HEK293T (cell line): Measurements from ENCODE around the gene MGST3.

Experiments
- CTCF ChIA-PET: fragments of 350-600 bp; formaldehyde crosslinking; extraction: SDS; loops from one replicate; lab custom pipeline; 2021; ENCODE audit warnings: antibody characterized with exemption, inconsistent platforms; lab: Yijun Ruan, JAX
- POLR2A ChIA-PET: fragments of 350-600 bp; formaldehyde crosslinking; extraction: SDS; loops from one replicate; lab custom pipeline; 2020; ENCODE audit warnings: antibody characterized with exemption, inconsistent platforms; lab: Yijun Ruan, JAX
- DNase-seq: peaks from one replicate; pipeline ENCODE4 v3.0.0; 2012; ENCODE audit warnings: mixed read lengths; ENCODE audit errors: extremely low spot score
- ARNT ChIP-seq: fragments of 450-650 bp; IDR thresholded peaks from 2 replicates; pipeline ENCODE4 v1.6.1; 2017; ENCODE audit warnings: mild to moderate bottlenecking
- BHLHE40 ChIP-seq: fragments of 450-650 bp; IDR thresholded peaks from 2 replicates; pipeline ENCODE4 v1.6.1; 2016; ENCODE audit warnings: mild to moderate bottlenecking, moderate library complexity, borderline replicate concordance
- CTBP1 ChIP-seq: fragments of 450-650 bp; IDR thresholded peaks from 2 replicates; pipeline ENCODE4 v1.6.1; 2016; ENCODE audit warnings: borderline replicate concordance
- ELF4 ChIP-seq: fragments of 450-650 bp; IDR thresholded peaks from 2 replicates; pipeline ENCODE4 v1.6.1; 2017; ENCODE audit warnings: antibody characterized with exemption
- FOXA1 ChIP-seq: fragments of 450-650 bp; IDR thresholded peaks from 2 replicates; pipeline ENCODE4 v1.6.1; 2016; ENCODE audit warnings: mild to moderate bottlenecking
- FOXK2 ChIP-seq: fragments of 450-650 bp; IDR thresholded peaks from 2 replicates; pipeline ENCODE4 v1.6.1; 2016; ENCODE audit warnings: mild to moderate bottlenecking
- FOXM1 ChIP-seq: fragments of 450-650 bp; IDR thresholded peaks from 2 replicates; pipeline ENCODE4 v1.6.1; 2017; ENCODE audit warnings: mild to moderate bottlenecking, borderline replicate concordance
- HDGF ChIP-seq: fragments of 450-650 bp; IDR thresholded peaks from 2 replicates; pipeline ENCODE4 v1.6.1; 2017; ENCODE audit warnings: antibody characterized with exemption, borderline replicate concordance
- L3MBTL2 ChIP-seq: fragments of 450-650 bp; conservative IDR thresholded peaks from 2 replicates; pipeline ENCODE4 v1.6.1; 2016; ENCODE audit warnings: mild to moderate bottlenecking
- LEF1 ChIP-seq: fragments of 450-650 bp; IDR thresholded peaks from 2 replicates; pipeline ENCODE4 v1.6.1; 2017; ENCODE audit warnings: mild to moderate bottlenecking, borderline replicate concordance
- NFRKB ChIP-seq: fragments of 450-650 bp; IDR thresholded peaks from 2 replicates; pipeline ENCODE4 v1.6.1; 2016; ENCODE audit warnings: mild to moderate bottlenecking, moderate library complexity
- PKNOX1 ChIP-seq: fragments of 450-650 bp; IDR thresholded peaks from 2 replicates; pipeline ENCODE4 v1.6.1; 2016
- SP1 ChIP-seq: fragments of 450-650 bp; IDR thresholded peaks from 2 replicates; pipeline ENCODE4 v1.6.1; 2017
- SUZ12 ChIP-seq: fragments of 450-650 bp; IDR thresholded peaks from 2 replicates; pipeline ENCODE4 v1.6.1; 2016; ENCODE audit warnings: mild to moderate bottlenecking
- TARDBP ChIP-seq: fragments of 450-650 bp; IDR thresholded peaks from 2 replicates; pipeline ENCODE4 v1.6.1; 2016
- ZNF384 ChIP-seq: fragments of 450-650 bp; IDR thresholded peaks from 2 replicates; pipeline ENCODE4 v1.6.1; 2016

Gene MGST3

DNA sequence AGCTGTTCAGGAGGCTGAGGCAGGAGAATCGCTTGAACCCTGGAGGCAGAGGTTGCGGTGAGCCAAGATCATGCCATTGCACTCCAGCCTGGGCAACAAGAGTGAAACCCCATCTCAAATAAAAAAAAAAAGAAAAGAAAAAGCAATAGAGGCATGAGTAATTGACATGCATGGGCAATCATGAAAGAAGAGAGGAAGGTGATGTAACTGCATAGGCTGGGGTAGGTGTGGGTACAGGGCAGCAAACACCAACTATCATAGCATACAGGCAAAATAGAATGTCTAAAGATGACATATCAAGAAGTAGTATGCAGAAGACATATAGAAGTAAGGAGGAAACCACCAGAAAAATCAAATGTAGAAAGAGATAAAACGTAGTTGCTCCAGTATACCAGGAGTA is 19.0 kb upstream of the MGST3 start:
- TF ChIP-seq L3MBTL2 (no peak), PKNOX1 (no peak), NFRKB (no peak), LEF1 (no peak), CTBP1 (no peak), HDGF (no peak), SUZ12 (no peak), FOXK2 (no peak), FOXM1 (no peak), TARDBP (no peak), ARNT (no peak), ELF4 (no peak), FOXA1 (no peak), SP1 (no peak)
- no peak for DNase-seq
- ChIA-PET POLR2A (no interaction called here), CTCF (no interaction called here)

DNA sequence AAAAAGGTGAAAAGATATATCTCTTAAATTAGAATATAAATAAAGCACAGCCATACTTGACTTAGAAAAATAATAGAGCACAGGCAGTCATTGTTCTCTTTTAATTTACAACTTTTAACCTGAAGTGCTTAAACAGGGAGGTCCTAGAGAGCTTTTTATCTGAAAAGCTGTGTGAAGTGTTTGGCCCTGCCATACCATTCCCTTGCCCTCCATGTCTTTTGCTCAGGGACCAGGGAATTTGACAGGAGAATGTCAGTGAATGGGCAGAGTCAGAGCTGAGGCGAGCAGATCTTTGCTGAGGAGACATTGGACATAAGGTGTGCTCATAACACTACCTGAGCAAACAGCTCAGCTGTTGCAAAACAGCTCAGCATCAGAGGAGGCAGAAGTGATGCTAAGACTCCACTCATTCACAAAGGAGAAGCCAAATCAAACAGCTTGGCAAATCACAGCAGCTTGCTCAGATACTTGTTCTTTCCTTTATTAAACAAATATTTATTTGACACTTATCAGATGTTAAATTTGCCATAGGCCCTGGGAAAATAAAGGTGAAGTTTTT is 14.9 kb upstream of the MGST3 start:
- no peak for TF ChIP-seq TARDBP
- TF ChIP-seq LEF1: no peak
- TF ChIP-seq NFRKB: no peak
- TF ChIP-seq ZNF384: no peak
- TF ChIP-seq ARNT: no peak
- no peak for TF ChIP-seq L3MBTL2
- TF ChIP-seq SUZ12: no peak
- TF ChIP-seq ELF4: no peak
- no peak for TF ChIP-seq SP1
- no peak for TF ChIP-seq PKNOX1
- no peak for TF ChIP-seq CTBP1
- no peak for TF ChIP-seq FOXA1
- no peak for TF ChIP-seq FOXK2
- no peak for TF ChIP-seq FOXM1
- no peak for TF ChIP-seq HDGF
- TF ChIP-seq BHLHE40: no peak
- CTCF ChIA-PET: no interaction called here
- POLR2A ChIA-PET: interaction anchor here (0.8 kb wide), 1 partner anchor 82 kb away, joined by 3 read pairs; the partner anchor contains the start of gene ALDH9A1
- DNase-seq: no peak

- DNase-seq: no peak
- ChIA-PET POLR2A (no interaction called here), CTCF (no interaction called here)
- TF ChIP-seq CTBP1: no peak
- TF ChIP-seq SP1: no peak
- no peak for TF ChIP-seq TARDBP
- no peak for TF ChIP-seq BHLHE40
- no peak for TF ChIP-seq FOXK2
- no peak for TF ChIP-seq ELF4
- no peak for TF ChIP-seq NFRKB
- TF ChIP-seq ARNT: no peak
- TF ChIP-seq PKNOX1: no peak
- TF ChIP-seq FOXM1: no peak
- TF ChIP-seq L3MBTL2: no peak
- no peak for TF ChIP-seq ZNF384
Measured at GRCh38 chr1:165616987-165617546, 14.0 kb upstream of the MGST3 start.

GRCh38 chr1:165619647-165620151 is 11.3 kb upstream of the MGST3 start:
- TF ChIP-seq FOXA1: no peak
- CTCF ChIA-PET: no interaction called here
- no peak for DNase-seq
- POLR2A ChIA-PET: no interaction called here

DNA sequence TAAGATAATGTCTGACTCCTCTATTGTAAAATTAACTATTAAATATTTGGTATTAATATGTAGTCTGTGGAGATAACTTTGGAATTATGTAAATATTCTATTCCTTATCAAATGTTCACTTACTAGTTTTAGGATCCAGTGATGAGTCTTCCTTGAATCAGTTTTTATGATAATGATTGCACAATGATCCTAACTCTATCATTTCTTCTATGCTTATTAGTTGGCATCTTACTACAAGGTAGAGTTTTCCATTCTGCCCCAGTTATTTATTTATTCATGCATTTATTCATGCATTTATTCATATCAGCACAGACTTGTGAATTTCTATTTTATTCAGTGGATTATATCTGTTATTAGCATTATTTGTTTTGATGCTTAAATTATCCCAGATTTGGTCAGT is 7.4 kb upstream of the MGST3 start:
- CTCF ChIA-PET: no interaction called here
- DNase-seq: no peak
- POLR2A ChIA-PET: no interaction called here

More for the DNA sequence above, 7.4 kb upstream of the MGST3 start:
- no peak for TF ChIP-seq HDGF
- no peak for TF ChIP-seq FOXK2
- TF ChIP-seq FOXA1: no peak
- no peak for TF ChIP-seq FOXM1
- no peak for TF ChIP-seq ARNT
- no peak for TF ChIP-seq L3MBTL2
- TF ChIP-seq TARDBP: no peak
- no peak for TF ChIP-seq NFRKB
- TF ChIP-seq BHLHE40: no peak
- TF ChIP-seq CTBP1: no peak
- no peak for TF ChIP-seq LEF1
- TF ChIP-seq ZNF384: no peak
- TF ChIP-seq SUZ12: no peak
- TF ChIP-seq ELF4: no peak
- no peak for TF ChIP-seq SP1
- no peak for TF ChIP-seq PKNOX1
